ENCODE measurements around the gene SH2D7.
"Not testable (repeated sequence)": the region's sequence is repeated elsewhere in the genome, so short reads cannot be mapped to it uniquely, and the experiment has no call there.

SH2D7 gene

DNA sequence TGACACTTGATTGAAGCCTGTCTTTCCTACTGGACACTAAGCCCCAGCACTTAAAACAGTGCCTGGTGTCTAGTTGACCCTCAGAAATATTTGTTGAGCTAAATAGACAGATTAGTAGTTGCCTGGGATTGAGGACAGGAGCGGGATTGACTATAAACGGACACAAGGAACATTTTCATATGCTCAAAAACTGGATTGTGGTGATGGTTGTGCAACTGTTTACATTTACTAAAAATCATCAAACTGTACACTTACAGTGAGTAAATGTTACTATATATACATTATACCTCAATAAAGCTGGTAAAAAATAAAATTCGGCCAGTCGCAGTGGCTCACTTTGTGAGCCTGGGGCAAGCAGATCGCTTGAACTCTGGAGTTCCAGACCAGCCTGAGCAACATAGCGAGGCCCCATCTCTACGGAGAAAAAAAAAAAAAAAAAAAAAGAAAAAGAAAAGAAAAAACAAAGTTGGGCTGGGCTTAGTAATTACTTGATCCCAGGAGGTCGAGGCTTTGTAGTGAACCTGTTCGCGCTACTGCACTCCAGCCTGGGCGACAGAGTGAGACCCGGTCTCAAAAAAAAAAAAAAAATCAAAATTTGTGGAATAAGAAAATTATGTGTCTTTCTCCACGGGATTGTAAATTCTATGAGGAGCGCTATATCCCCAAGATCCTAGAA lies 56.2 kb downstream of the SH2D7 start:
- TF ChIP-seq Cebpa-rat (IDR thresholded peaks at IDR 0.05): no peak
- peak overlapping the region; percentile 62; the same call in 1 of the 2 replicates for H3K27ac ChIP-seq

GRCh38 chr15:78149068-78149804 lies 56.9 kb downstream of the SH2D7 start, which contains the start of gene IDH3A:
Gene IDH3A, plus strand, starts transcription at chr15:78149362. Its CDS starts 42 bp downstream, at chr15:78149404.
- H3K27ac ChIP-seq: peak within 1 kb of the TSS; percentile 84
- H3K4me2 ChIP-seq: peak within 1 kb of the TSS; percentile 93
- peak within 1 kb of the TSS; percentile 98 for H3K4me3 ChIP-seq
- H3K4me1 ChIP-seq: peaks cover 30% of the 10 kb centered on the region
- peaks cover 38% of the 10 kb centered on the region for H4K20me1 ChIP-seq
- H3K27me3 ChIP-seq: no peaks in the 10 kb centered on the region
- H3K36me3 ChIP-seq: 0 out of 2 replicates have a peak, but pooled peaks cover 7% of the 10 kb centered on the region
- TF ChIP-seq Cebpa-rat (IDR thresholded peaks at IDR 0.05): no peak
- H3K9me3 ChIP-seq: no peaks in the 10 kb centered on the region
- H3K9ac ChIP-seq: peak within 1 kb of the TSS; percentile 94

More for the DNA sequence above, 56.2 kb downstream of the SH2D7 start:
- Histone ChIP-seq H3K4me1 (peaks cover 30% of the 10 kb centered on the region), H3K4me3 (peak overlapping the region; percentile 98), H3K4me2 (peak overlapping the region; percentile 84), H4K20me1 (peaks cover 32% of the 10 kb centered on the region), H3K36me3 (0 out of 2 replicates have a peak, but pooled peaks cover 7% of the 10 kb centered on the region), H3K9me3 (no peaks in the 10 kb centered on the region), H3K9ac (peak overlapping the region; percentile 74), H3K27me3 (no peaks in the 10 kb centered on the region)

DNA sequence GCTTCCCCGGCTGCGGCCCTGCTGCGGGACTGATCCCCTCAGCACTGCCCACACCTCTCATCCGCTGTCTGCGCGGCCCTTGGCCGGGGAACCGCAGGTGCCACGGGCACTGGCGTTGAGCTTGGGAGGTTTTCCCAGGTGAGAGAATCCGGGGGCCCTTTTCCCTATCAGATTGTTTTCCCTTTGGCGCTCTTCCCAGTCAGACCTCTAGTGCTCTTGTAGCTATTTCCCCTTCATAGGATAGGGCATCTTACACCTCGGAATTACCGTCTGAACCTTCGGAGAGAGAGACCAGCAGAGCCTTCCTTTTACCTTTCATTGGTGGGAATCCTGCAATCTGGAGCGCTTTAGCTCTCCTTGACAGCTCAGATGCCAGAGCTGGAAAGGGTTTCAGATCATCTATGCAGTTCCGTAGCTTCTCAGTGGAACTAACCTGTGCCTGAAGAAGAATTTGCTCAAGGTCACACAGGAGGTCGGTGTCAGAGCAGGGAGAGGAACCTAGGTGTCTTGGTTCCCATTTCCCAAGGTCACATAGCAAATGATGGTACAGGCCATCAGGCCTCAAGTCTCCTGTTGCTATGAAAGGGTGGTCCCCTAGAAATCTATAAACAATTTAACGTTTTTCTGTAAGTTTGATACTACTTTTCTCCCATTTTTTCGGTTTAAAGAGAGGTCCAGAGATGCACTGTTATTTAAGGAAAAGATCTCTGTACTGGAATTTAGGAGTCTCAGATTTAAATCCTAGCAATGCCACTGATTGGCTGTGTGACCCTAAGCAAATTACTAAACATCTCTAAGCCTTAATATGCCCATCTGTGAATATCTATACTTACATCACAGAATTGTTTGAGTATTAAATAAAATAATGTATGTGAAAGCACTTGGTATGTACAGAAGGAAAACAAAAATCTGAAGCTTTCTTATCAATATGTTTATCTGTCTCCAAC lies 57.7 kb downstream of the SH2D7 start:
- TF ChIP-seq Cebpa-rat (IDR thresholded peaks at IDR 0.05): no peak
- Histone ChIP-seq H3K4me1 (peaks cover 30% of the 10 kb centered on the region), H3K27ac (peak overlapping the region; percentile 84), H3K36me3 (0 out of 2 replicates have a peak, but pooled peaks cover 12% of the 10 kb centered on the region), H3K9ac (peak overlapping the region; percentile 94), H3K27me3 (no peaks in the 10 kb centered on the region), H3K4me3 (peak overlapping the region; percentile 98), H3K4me2 (peak overlapping the region; percentile 93), H3K9me3 (no peaks in the 10 kb centered on the region), H4K20me1 (peaks cover 47% of the 10 kb centered on the region)

DNA sequence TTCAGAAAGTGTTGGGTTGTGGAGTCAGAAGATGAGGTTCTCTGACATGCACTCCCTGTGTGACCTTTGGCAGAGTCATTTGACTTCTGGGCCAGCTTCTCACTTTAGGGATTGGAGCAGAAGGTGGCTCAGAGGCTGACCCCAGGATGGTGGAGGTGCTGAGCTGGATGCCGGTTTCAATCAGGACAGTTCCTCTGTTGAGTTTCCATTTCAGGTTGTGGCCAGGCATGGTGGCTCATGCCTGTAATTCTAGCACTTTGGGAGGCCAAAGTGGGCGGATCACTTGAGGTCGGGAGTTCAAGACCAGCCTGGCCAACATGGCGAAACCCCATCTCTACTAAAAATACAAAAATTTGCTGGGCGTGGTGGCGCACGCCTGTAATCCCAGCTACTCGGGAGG lies 58.7 kb downstream of the SH2D7 start:
- not testable (repeated sequence) for H3K4me3 ChIP-seq, H3K9ac ChIP-seq, H3K27ac ChIP-seq, H3K9me3 ChIP-seq, H3K27me3 ChIP-seq
- peaks cover 30% of the 10 kb centered on the region for H3K4me1 ChIP-seq
- H4K20me1 ChIP-seq: peaks cover 48% of the 10 kb centered on the region
- H3K36me3 ChIP-seq: peaks cover 18% of the 10 kb centered on the region; the same call in 1 of the 2 replicates
- H3K4me2 ChIP-seq: 0 out of 2 replicates have a peak overlapping the region, but pooled peaks have one; percentile 93

All from BLaER1 (cell line).